ENCODE results near the gene PHLPP1.

Gene PHLPP1

GRCh38 chr18:62825382-62825781, 110.0 kb downstream of the PHLPP1 start:
- Histone ChIP-seq H4K20me1 (ENCODE audit: insufficient read depth) (no peaks in the 10 kb centered on the region), H3K4me2 (no peak overlapping the region), H3K36me3 (ENCODE audit: insufficient read depth) (no peaks in the 10 kb centered on the region), H3K4me3 (IDR thresholded peaks at IDR 0.05; ENCODE audit: insufficient read depth, low read depth, low read length) (no peak overlapping the region), H3K27me3 (ENCODE audit: insufficient read depth, low read depth) (no peaks in the 10 kb centered on the region), H3K79me2 (ENCODE audit: insufficient read depth, low read depth) (no peaks in the 10 kb centered on the region), H3K27ac (no peak overlapping the region), H3K4me1 (ENCODE audit: low read depth, poor library complexity, severe bottlenecking) (no peaks in the 10 kb centered on the region), H3K9ac (no peak overlapping the region), H2AFZ (ENCODE audit: low read depth) (no peak overlapping the region)
- TF ChIP-seq CTCF (conservative IDR thresholded peaks at IDR 0.05; ENCODE audit: low read depth, low read length): no peak

- Histone ChIP-seq H3K27ac (no peak overlapping the region), H3K79me2 (ENCODE audit: insufficient read depth, low read depth) (no peaks in the 10 kb centered on the region), H3K9ac (no peak overlapping the region), H3K4me2 (no peak overlapping the region), H3K4me1 (ENCODE audit: low read depth, poor library complexity, severe bottlenecking) (no peaks in the 10 kb centered on the region), H3K4me3 (IDR thresholded peaks at IDR 0.05; ENCODE audit: insufficient read depth, low read depth, low read length) (no peak overlapping the region), H3K36me3 (ENCODE audit: insufficient read depth) (no peaks in the 10 kb centered on the region), H4K20me1 (ENCODE audit: insufficient read depth) (no peaks in the 10 kb centered on the region), H2AFZ (ENCODE audit: low read depth) (no peak overlapping the region), H3K27me3 (ENCODE audit: insufficient read depth, low read depth) (no peaks in the 10 kb centered on the region)
- no peak for TF ChIP-seq CTCF (conservative IDR thresholded peaks at IDR 0.05; ENCODE audit: low read depth, low read length)
These were observed 112.1 kb downstream of the PHLPP1 start for GRCh38 chr18:62827397-62827796.

- Histone ChIP-seq H4K20me1 (ENCODE audit: insufficient read depth) (no peaks in the 10 kb centered on the region), H3K9ac (no peak overlapping the region), H3K27ac (no peak overlapping the region), H3K4me3 (IDR thresholded peaks at IDR 0.05; ENCODE audit: insufficient read depth, low read depth, low read length) (no peak overlapping the region), H2AFZ (ENCODE audit: low read depth) (no peak overlapping the region), H3K27me3 (ENCODE audit: insufficient read depth, low read depth) (no peaks in the 10 kb centered on the region), H3K4me2 (no peak overlapping the region), H3K4me1 (ENCODE audit: low read depth, poor library complexity, severe bottlenecking) (no peaks in the 10 kb centered on the region), H3K36me3 (ENCODE audit: insufficient read depth) (no peaks in the 10 kb centered on the region), H3K79me2 (ENCODE audit: insufficient read depth, low read depth) (no peaks in the 10 kb centered on the region)
- no peak for TF ChIP-seq CTCF (conservative IDR thresholded peaks at IDR 0.05; ENCODE audit: low read depth, low read length)
These were observed 112.8 kb downstream of the PHLPP1 start for GRCh38 chr18:62828091-62828640.

GRCh38 chr18:62828852-62829251, 113.5 kb downstream of the PHLPP1 start:
- Histone ChIP-seq H4K20me1 (ENCODE audit: insufficient read depth) (no peaks in the 10 kb centered on the region), H3K4me3 (IDR thresholded peaks at IDR 0.05; ENCODE audit: insufficient read depth, low read depth, low read length) (no peak overlapping the region), H3K27ac (no peak overlapping the region), H3K36me3 (ENCODE audit: insufficient read depth) (no peaks in the 10 kb centered on the region), H3K4me2 (no peak overlapping the region), H3K4me1 (ENCODE audit: low read depth, poor library complexity, severe bottlenecking) (no peaks in the 10 kb centered on the region), H3K79me2 (ENCODE audit: insufficient read depth, low read depth) (no peaks in the 10 kb centered on the region), H3K9ac (no peak overlapping the region), H2AFZ (ENCODE audit: low read depth) (no peak overlapping the region), H3K27me3 (ENCODE audit: insufficient read depth, low read depth) (no peaks in the 10 kb centered on the region)
- TF ChIP-seq CTCF (conservative IDR thresholded peaks at IDR 0.05; ENCODE audit: low read depth, low read length): no peak

Measured in KMS-11 (cell line).